K562 (cell line): Measurements from ENCODE around the gene NCDN. TPM values are rescaled to one million over a fixed set of nuclear protein-coding genes. Genes with fewer than 3 reads are reported as not detected.
A peak's percentile ranks its signal among the peaks of the same experiment; 100 is the strongest.

ENCODE experiments used
- CBFA2T3 ChIP-seq: fragments of 450-650 bp; IDR thresholded peaks from 2 replicates; pipeline ENCODE4 v1.6.1; 2017
- HINFP ChIP-seq: fragments of 450-650 bp; conservative IDR thresholded peaks from 2 replicates; pipeline ENCODE4 v1.6.1; 2016; ENCODE audit warnings: missing genetic modification characterization, low read depth, mild to moderate bottlenecking, control low read depth, missing compliant biosample characterization
- MYC ChIP-seq, 2 experiments: fragments of 250-450 bp in 1 of 2; sonication (Bioruptor Pico) in 1 of 2; IDR thresholded peaks; 2 replicates each; pipeline versions ENCODE4 v1.5.1 to v1.6.1; 2012 to 2021; ENCODE audit warnings: low read depth in 2 of 2, borderline replicate concordance in 1 of 2, improper control_type of control experiment in 1 of 2, low read length in 1 of 2, mild to moderate bottlenecking in 1 of 2, moderate library complexity in 1 of 2
- TRIM25 ChIP-seq: fragments of 450-650 bp; IDR thresholded peaks from 2 replicates; pipeline ENCODE4 v1.7.0; 2016; ENCODE audit warnings: borderline replicate concordance
- USF2 ChIP-seq: sonication (generic); formaldehyde crosslinking; IDR thresholded peaks from 2 replicates; pipeline ENCODE4 v1.5.0; 2020; ENCODE audit warnings: missing genetic modification reagents
- ZBTB8A ChIP-seq: fragments of 450-650 bp; IDR thresholded peaks from 2 replicates; pipeline ENCODE4 v1.6.1; 2018; ENCODE audit warnings: mild to moderate bottlenecking, moderate library complexity; ENCODE audit not compliant: partially characterized antibody
- polyA plus RNA-seq, 8 experiments: library from polyadenylated mRNA; depleted of rRNA in 4 of 8; stranded (reverse) in 5 of 8; unstranded in 3 of 8; fragments of >200 nt; fragmentation: Nextera tagmentation in 2 of 8; fragmentation: Illumina TruSeq in 1 of 8; extraction: Ambion mirVana in 2 of 8; extraction: Trizol in 1 of 8; gene quantifications; 2 replicates each; pipeline versions ENCODE4 v1.2.1 to v1.2.3, GENCODE V29; 2011 to 2014; ENCODE audit warnings: inconsistent platforms in 1 of 8, missing spikeins in 1 of 8
- total RNA-seq, 7 experiments: library from RNA; depleted of rRNA in 6 of 7; stranded (reverse); fragments of >200 nt in 6 of 7; fragmentation: Illumina TruSeq in 2 of 7; extraction: Trizol in 2 of 7; gene quantifications; 2 replicates each; pipeline versions ENCODE4 v1.2.1 to v1.2.3, GENCODE V29; 2011 to 2021; ENCODE audit warnings: low replicate concordance in 1 of 7
- TF ChIP-seq, protein P1 (sequence below): fragments of 200-400 bp; formaldehyde crosslinking; IDR thresholded peaks from 2 replicates; pipeline ENCODE4 v1.6.1; 2017; ENCODE audit warnings: mild to moderate bottlenecking, low read depth, low read length, moderate library complexity
- TF ChIP-seq, protein P2 (sequence below): sonication (generic); formaldehyde crosslinking; IDR thresholded peaks from 2 replicates; pipeline ENCODE4 v1.8.1; 2022; ENCODE audit warnings: missing genetic modification reagents

NCDN gene
- total and polyA plus RNA-seq, 9 of the 15 experiments (the other 6 are each of a cell fraction or from before 2014, with no cell fraction given): 1.9 to 35.1 (median 10.7) TPM

DNA sequence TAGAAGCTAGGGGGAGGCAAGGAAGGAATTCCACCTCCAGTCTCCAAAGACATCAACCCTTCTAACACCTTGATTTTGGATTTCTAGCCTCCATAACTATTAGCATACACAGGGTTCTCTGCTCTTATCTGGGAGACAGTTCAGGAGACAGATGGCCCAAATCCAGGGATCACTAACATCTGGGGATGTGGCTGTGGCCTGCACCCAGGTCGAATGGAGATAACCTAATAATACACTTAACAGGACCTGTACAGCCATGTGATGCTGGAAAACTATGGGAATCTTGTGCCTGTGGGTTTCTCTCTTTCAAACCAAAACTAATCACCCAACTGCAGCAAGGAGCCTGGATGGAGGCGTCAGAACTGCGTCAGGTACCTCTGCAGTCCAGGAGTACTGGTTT lies 48.0 kb upstream of the NCDN start (continued):
- no peak for TF ChIP-seq HINFP
- peak; percentile 55 for TF ChIP-seq CBFA2T3
- TF ChIP-seq, protein P1, sequence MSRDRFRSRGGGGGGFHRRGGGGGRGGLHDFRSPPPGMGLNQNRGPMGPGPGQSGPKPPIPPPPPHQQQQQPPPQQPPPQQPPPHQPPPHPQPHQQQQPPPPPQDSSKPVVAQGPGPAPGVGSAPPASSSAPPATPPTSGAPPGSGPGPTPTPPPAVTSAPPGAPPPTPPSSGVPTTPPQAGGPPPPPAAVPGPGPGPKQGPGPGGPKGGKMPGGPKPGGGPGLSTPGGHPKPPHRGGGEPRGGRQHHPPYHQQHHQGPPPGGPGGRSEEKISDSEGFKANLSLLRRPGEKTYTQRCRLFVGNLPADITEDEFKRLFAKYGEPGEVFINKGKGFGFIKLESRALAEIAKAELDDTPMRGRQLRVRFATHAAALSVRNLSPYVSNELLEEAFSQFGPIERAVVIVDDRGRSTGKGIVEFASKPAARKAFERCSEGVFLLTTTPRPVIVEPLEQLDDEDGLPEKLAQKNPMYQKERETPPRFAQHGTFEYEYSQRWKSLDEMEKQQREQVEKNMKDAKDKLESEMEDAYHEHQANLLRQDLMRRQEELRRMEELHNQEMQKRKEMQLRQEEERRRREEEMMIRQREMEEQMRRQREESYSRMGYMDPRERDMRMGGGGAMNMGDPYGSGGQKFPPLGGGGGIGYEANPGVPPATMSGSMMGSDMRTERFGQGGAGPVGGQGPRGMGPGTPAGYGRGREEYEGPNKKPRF: no peak
- TF ChIP-seq TRIM25: no peak
- TF ChIP-seq MYC (IDR thresholded peaks at IDR 0.05; ENCODE audit: low read depth, low read length): no peak
- 0 out of 2 replicates have a peak, but pooled peaks have one; percentile 31 for TF ChIP-seq MYC (CRISPR knock-in tag; IDR thresholded peaks at IDR 0.05; ENCODE audit: borderline replicate concordance, low read depth)
- TF ChIP-seq, protein P2, sequence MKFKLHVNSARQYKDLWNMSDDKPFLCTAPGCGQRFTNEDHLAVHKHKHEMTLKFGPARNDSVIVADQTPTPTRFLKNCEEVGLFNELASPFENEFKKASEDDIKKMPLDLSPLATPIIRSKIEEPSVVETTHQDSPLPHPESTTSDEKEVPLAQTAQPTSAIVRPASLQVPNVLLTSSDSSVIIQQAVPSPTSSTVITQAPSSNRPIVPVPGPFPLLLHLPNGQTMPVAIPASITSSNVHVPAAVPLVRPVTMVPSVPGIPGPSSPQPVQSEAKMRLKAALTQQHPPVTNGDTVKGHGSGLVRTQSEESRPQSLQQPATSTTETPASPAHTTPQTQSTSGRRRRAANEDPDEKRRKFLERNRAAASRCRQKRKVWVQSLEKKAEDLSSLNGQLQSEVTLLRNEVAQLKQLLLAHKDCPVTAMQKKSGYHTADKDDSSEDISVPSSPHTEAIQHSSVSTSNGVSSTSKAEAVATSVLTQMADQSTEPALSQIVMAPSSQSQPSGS: no peak
- no peak for TF ChIP-seq USF2 (CRISPR knock-in tag)
- no peak for TF ChIP-seq ZBTB8A
- TF ChIP-seq, all 486 proteins: peak for 4
